Loucy (cell line): Measurements from ENCODE around the gene TMEM187.

Experiments
- H2AFZ ChIP-seq: fragments of 200-600 bp; sonication (generic); 2 replicates; pipeline ENCODE4 v1.6.0; 2016; ENCODE audit warnings: antibody characterized with exemption, mild to moderate bottlenecking, low read length, moderate library complexity
- H3F3A ChIP-seq: fragments of 200-600 bp; 2 replicates; pipeline ENCODE4 v1.6.0; 2016; ENCODE audit warnings: antibody characterized with exemption, low read depth, mild to moderate bottlenecking
- H3K27me3 ChIP-seq: fragments of 200-600 bp; sonication (generic); 2 replicates; pipeline ENCODE4 v1.6.1; 2014; ENCODE audit warnings: low read length, mild to moderate bottlenecking; ENCODE audit not compliant: insufficient read depth, poor library complexity, severe bottlenecking
- H3K36me3 ChIP-seq: fragments of 200-600 bp; sonication (generic); 2 replicates; pipeline ENCODE4 v1.6.1; 2016; ENCODE audit warnings: low read length; ENCODE audit not compliant: insufficient read depth
- H3K4me1 ChIP-seq: fragments of 200-600 bp; sonication (generic); 2 replicates; pipeline ENCODE4 v1.5.1; 2014; ENCODE audit warnings: low read length, mild to moderate bottlenecking; ENCODE audit not compliant: insufficient read depth, poor library complexity, severe bottlenecking
- H3K4me2 ChIP-seq: fragments of 200-600 bp; sonication (generic); 2 replicates; pipeline ENCODE4 v1.6.0; 2014; ENCODE audit warnings: antibody characterized with exemption, low read length, low read depth, mild to moderate bottlenecking; ENCODE audit not compliant: poor library complexity, severe bottlenecking
- H3K4me3 ChIP-seq: fragments of 200-600 bp; sonication (generic); 2 replicates; pipeline ENCODE4 v1.5.1; 2014; ENCODE audit warnings: low read length, mild to moderate bottlenecking, mixed read lengths; ENCODE audit not compliant: poor library complexity, severe bottlenecking
- H3K79me2 ChIP-seq: fragments of 200-600 bp; sonication (generic); 2 replicates; pipeline ENCODE4 v1.6.1; 2014; ENCODE audit warnings: low read length; ENCODE audit not compliant: insufficient read depth
- H3K9ac ChIP-seq: fragments of 200-600 bp; sonication (generic); 2 replicates; pipeline ENCODE4 v1.6.0; 2014; ENCODE audit warnings: mild to moderate bottlenecking, low read depth, low read length, moderate library complexity; ENCODE audit not compliant: poor library complexity, severe bottlenecking
- H3K9me2 ChIP-seq: fragments of 200-600 bp; sonication (generic); replicated peaks from 2 replicates; pipeline ENCODE4 v1.6.1; 2016; ENCODE audit warnings: low read depth, low read length, mixed read lengths
- H3K9me3 ChIP-seq: fragments of 200-600 bp; sonication (generic); 2 replicates; pipeline ENCODE4 v1.6.1; 2014; ENCODE audit warnings: mild to moderate bottlenecking, antibody characterized with exemption, low read length, low read depth; ENCODE audit not compliant: insufficient read depth
- H4K20me1 ChIP-seq: fragments of 200-600 bp; sonication (generic); 2 replicates; pipeline ENCODE4 v1.6.0; 2014; ENCODE audit warnings: antibody characterized with exemption, low read length, mild to moderate bottlenecking; ENCODE audit not compliant: insufficient read depth, poor library complexity, severe bottlenecking
- CTCF ChIP-seq: fragments of 200-600 bp; sonication (generic); conservative IDR thresholded peaks from 2 replicates; pipeline ENCODE4 v1.5.1; 2014; ENCODE audit warnings: mild to moderate bottlenecking, antibody characterized with exemption, low read length
- EZH2phosphoT487 ChIP-seq: fragments of 200-600 bp; IDR thresholded peaks from 2 replicates; pipeline ENCODE4 v1.6.1; 2018; ENCODE audit warnings: antibody characterized with exemption, mild to moderate bottlenecking, moderate library complexity, borderline replicate concordance

Gene TMEM187

GRCh38 chrX:154032653-154033052 lies 60.1 kb downstream of the TMEM187 start:
- TF ChIP-seq EZH2phosphoT487: no peak
- TF ChIP-seq CTCF: no peak
- H3K36me3 ChIP-seq: peaks cover 51% of the 10 kb centered on the region; the same call in 1 of the 2 replicates
- no peaks in the 10 kb centered on the region for H3K9me2 ChIP-seq
- no peaks in the 10 kb centered on the region for H3K4me1 ChIP-seq
- no peaks in the 10 kb centered on the region for H3F3A ChIP-seq
- no peak overlapping the region for H3K4me2 ChIP-seq
- H2AFZ ChIP-seq: no peak overlapping the region
- H3K9ac ChIP-seq: no peak overlapping the region
- H3K9me3 ChIP-seq: no peaks in the 10 kb centered on the region
- no peaks in the 10 kb centered on the region for H3K27me3 ChIP-seq
- peaks cover 6% of the 10 kb centered on the region for H4K20me1 ChIP-seq
- H3K79me2 ChIP-seq: peaks cover 32% of the 10 kb centered on the region; the same call in 1 of the 2 replicates
- H3K4me3 ChIP-seq: no peak overlapping the region
